Cerebellar nuclear complex (tissue), 1 donor: ENCODE results near the gene C1GALT1.
"Not testable (repeated sequence)": the region's sequence is repeated elsewhere in the genome, so short reads cannot be mapped to it uniquely, and the experiment has no call there.

Experiments
- DNase-seq, 2 experiments: peaks; one replicate each; lab custom pipeline; 2025; lab: John Stamatoyannopoulos, UW

Gene C1GALT1

GRCh38 chr7:7182156-7183060, at the start of gene C1GALT1:
C1GALT1 (plus strand) TSS chr7:7182544; CDS start chr7:7234320, 51,776 bp downstream.
- DNase-seq: peak; percentile 89 to 93

- DNase-seq: no peak
Observed at GRCh38 chr7:7134046-7134445, 48.3 kb upstream of the C1GALT1 start.

GRCh38 chr7:7135074-7135473, 47.3 kb upstream of the C1GALT1 start:
- no peak for DNase-seq

GRCh38 chr7:7135924-7136323, 46.4 kb upstream of the C1GALT1 start:
- DNase-seq: not testable (repeated sequence)

GRCh38 chr7:7136466-7137381, 45.6 kb upstream of the C1GALT1 start:
- DNase-seq: no peak

- no peak for DNase-seq
Observed at GRCh38 chr7:7138897-7139296, 43.4 kb upstream of the C1GALT1 start.

GRCh38 chr7:7143404-7143803, 38.9 kb upstream of the C1GALT1 start:
- DNase-seq: not testable (repeated sequence)

GRCh38 chr7:7145151-7145550, 37.2 kb upstream of the C1GALT1 start:
- not testable (repeated sequence) for DNase-seq

- DNase-seq: no peak
Observed at GRCh38 chr7:7146837-7147236, 35.5 kb upstream of the C1GALT1 start.

GRCh38 chr7:7148798-7149481, 33.4 kb upstream of the C1GALT1 start:
- no peak for DNase-seq

GRCh38 chr7:7151285-7151684, 31.1 kb upstream of the C1GALT1 start:
- DNase-seq: no peak

- no peak for DNase-seq
Observed at GRCh38 chr7:7151865-7152264, 30.5 kb upstream of the C1GALT1 start.

GRCh38 chr7:7152315-7152714, 30.0 kb upstream of the C1GALT1 start:
- DNase-seq: no peak

GRCh38 chr7:7154355-7154754, 28.0 kb upstream of the C1GALT1 start:
- DNase-seq: not testable (repeated sequence)

GRCh38 chr7:7156663-7157062, 25.7 kb upstream of the C1GALT1 start:
- no peak for DNase-seq

GRCh38 chr7:7157177-7157886, 25.0 kb upstream of the C1GALT1 start:
- no peak for DNase-seq

GRCh38 chr7:7157887-7158271, 24.5 kb upstream of the C1GALT1 start:
- no peak for DNase-seq

GRCh38 chr7:7159063-7159658, 23.2 kb upstream of the C1GALT1 start:
- DNase-seq: no peak

GRCh38 chr7:7164591-7164990, 17.8 kb upstream of the C1GALT1 start:
- DNase-seq: no peak

- no peak for DNase-seq
Observed at GRCh38 chr7:7165372-7165771, 17.0 kb upstream of the C1GALT1 start.

- no peak for DNase-seq
Observed at GRCh38 chr7:7166318-7166717, 16.0 kb upstream of the C1GALT1 start.
